Articular chondrocyte of knee joint (primary cell): Measurements from ENCODE around the gene EXTL1. TPM values are rescaled to one million over a fixed set of nuclear protein-coding genes. Genes with fewer than 3 reads are reported as not detected.

Experiments
- small RNA-seq: library from RNA; depleted of rRNA; stranded (forward); fragments of <200 nt; gene quantifications from one replicate; pipeline ENCODE3, GENCODE V24; 2012
- total RNA-seq: library from RNA; depleted of rRNA; stranded (reverse); fragments of >200 nt; gene quantifications from 2 replicates; pipeline ENCODE4 v1.2.3, GENCODE V29; 2012

Gene EXTL1
- total RNA-seq, result 0.26 and 1.3 TPM in 2 replicates

GRCh38 chr1:26021647-26022403, at the start of gene EXTL1:
Gene EXTL1 (plus strand): TSS chr1:26021775. CDS start chr1:26022647, 872 bp downstream.

GRCh38 chr1:25997828-25998761, 23.5 kb upstream of the EXTL1 start, which contains the start of gene PAFAH2:
Gene PAFAH2 (minus strand): TSS chr1:25998063. CDS start chr1:25990816, 7,247 bp downstream.

GRCh38 chr1:26045722-26046245, 24.2 kb downstream of the EXTL1 start, which contains the start of gene SLC30A2:
Gene SLC30A2 (minus strand): TSS chr1:26046118. CDS start chr1:26045896, 222 bp downstream.

GRCh38 chr1:26067432-26067911, 45.9 kb downstream of the EXTL1 start, which contains the start of gene TRIM63:
Gene TRIM63 (minus strand): TSS chr1:26067630. CDS start chr1:26067494, 136 bp downstream.

Small RNA genes lying within 50 kb of the gene (small RNA-seq; reads per million reads assigned to genes)
- gene RF00283 (not detected), gene RF00492 (not detected)

Other genes with a start within 250 kb of the EXTL1 start
- 35.5 and 62.6 TPM in 2 replicates for gene SELENON, start 221.6 kb upstream of the EXTL1 start, total RNA-seq
- 44.6 and 53.9 TPM in 2 replicates for gene MTFR1L, start 201.8 kb upstream of the EXTL1 start, total RNA-seq
- gene AUNIP, start 162.3 kb upstream of the EXTL1 start, total RNA-seq, result 0.65 and 1.2 TPM in 2 replicates
- gene PAQR7, start 146.1 kb upstream of the EXTL1 start, total RNA-seq, result 10.7 and 11.2 TPM in 2 replicates
- gene STMN1, start 115.4 kb upstream of the EXTL1 start, total RNA-seq, result 65.1 and 98.2 TPM in 2 replicates
- gene PAFAH2, start 23.7 kb upstream of the EXTL1 start, total RNA-seq, result 5.2 and 9.5 TPM in 2 replicates
- not detected in 2 replicates for gene SLC30A2, start 24.3 kb downstream of the EXTL1 start, total RNA-seq
- not detected in 2 replicates for gene TRIM63, start 45.9 kb downstream of the EXTL1 start, total RNA-seq
- 6.5 and 6.8 TPM in 2 replicates for gene PDIK1L, start 90.0 kb downstream of the EXTL1 start, total RNA-seq
- gene FAM110D, start 137.3 kb downstream of the EXTL1 start, total RNA-seq, result not detected in 2 replicates
- gene C1orf232, start 147.2 kb downstream of the EXTL1 start, total RNA-seq, result not detected in 2 replicates
- 17.8 and 18.5 TPM in 2 replicates for gene ZNF593, start 148.1 kb downstream of the EXTL1 start, total RNA-seq
- not detected in 2 replicates for gene ZNF593OS, start 150.1 kb downstream of the EXTL1 start, total RNA-seq
- 0.26 TPM in 1 of 2 replicates, not detected in the other for gene CNKSR1, start 155.7 kb downstream of the EXTL1 start, total RNA-seq
- not detected in 2 replicates for gene CATSPER4, start 168.8 kb downstream of the EXTL1 start, total RNA-seq
- 10.8 and 11.9 TPM in 2 replicates for gene CEP85, start 212.4 kb downstream of the EXTL1 start, total RNA-seq